GM12892 (cell line): ENCODE data around the gene ABCD2.

Source experiments
- POLR2A ChIP-seq: IDR thresholded peaks from 2 replicates; pipeline ENCODE4 v1.6.1; 2011; ENCODE audit warnings: low read depth, low read length, control low read depth
- POLR2AphosphoS5 ChIP-seq: IDR thresholded peaks from 2 replicates; pipeline ENCODE4 v1.6.1; 2011; ENCODE audit warnings: low read depth, low read length, control low read depth
- TAF1 ChIP-seq: IDR thresholded peaks from 2 replicates; pipeline ENCODE4 v1.6.1; 2011; ENCODE audit warnings: low read depth, mild to moderate bottlenecking, control low read depth, low read length, borderline replicate concordance

GRCh38 chr12:39581592-39581991 lies 38.0 kb downstream of the ABCD2 start:
- TF ChIP-seq POLR2AphosphoS5 (no peak), POLR2A (no peak), TAF1 (no peak)
